HepG2 (cell line): ENCODE results near the gene SPATA33. TPM values are rescaled to one million over a fixed set of nuclear protein-coding genes. Genes with fewer than 3 reads are reported as not detected.
A peak's percentile ranks its signal among the peaks of the same experiment; 100 is the strongest.

Experiments used
- ETV5 ChIP-seq: IDR thresholded peaks from 2 replicates; pipeline ENCODE4 v1.6.1; 2018; ENCODE audit warnings: missing biosample characterization, missing genetic modification reagents, inconsistent platforms, borderline replicate concordance
- MED1 ChIP-seq: sonication (generic); formaldehyde crosslinking; IDR thresholded peaks from 2 replicates; pipeline ENCODE4 v1.4.0; 2020; ENCODE audit warnings: missing genetic modification reagents
- MEIS1 ChIP-seq: sonication (generic); formaldehyde crosslinking; IDR thresholded peaks from 2 replicates; pipeline ENCODE4 v1.9.0; 2021; ENCODE audit warnings: mild to moderate bottlenecking, missing genetic modification reagents, moderate library complexity, borderline replicate concordance
- NFAT5 ChIP-seq: sonication (generic); formaldehyde crosslinking; IDR thresholded peaks from 2 replicates; pipeline ENCODE4 v1.4.0; 2020; ENCODE audit warnings: missing genetic modification reagents
- NFKBIZ ChIP-seq: IDR thresholded peaks from 2 replicates; pipeline ENCODE4 v1.6.1; 2018; ENCODE audit warnings: missing genetic modification reagents, missing compliant biosample characterization
- NFYB ChIP-seq: sonication (generic); formaldehyde crosslinking; IDR thresholded peaks from 2 replicates; pipeline ENCODE4 v1.4.0; 2020; ENCODE audit warnings: missing genetic modification reagents
- NR2F1 ChIP-seq, 2 experiments: fragments of 450-650 bp in 1 of 2; formaldehyde crosslinking in 1 of 2; IDR thresholded peaks; 2 replicates each; pipeline versions ENCODE4 v1.5.0 to v1.6.1; 2016 to 2020; ENCODE audit warnings: mild to moderate bottlenecking in 1 of 2, missing compliant biosample characterization in 1 of 2, missing genetic modification reagents in 1 of 2, moderate library complexity in 1 of 2
- POLR2AphosphoS5 ChIP-seq: IDR thresholded peaks from 2 replicates; pipeline ENCODE4 v1.6.1; 2012; ENCODE audit warnings: low read depth, low read length
- ZMYM2 ChIP-seq: sonication (generic); formaldehyde crosslinking; IDR thresholded peaks from 2 replicates; pipeline ENCODE4 v1.8.0; 2022; ENCODE audit warnings: mild to moderate bottlenecking, missing genetic modification reagents
- ZNF160 ChIP-seq: sonication (generic); formaldehyde crosslinking; IDR thresholded peaks from 2 replicates; pipeline ENCODE4 v1.8.0; 2022; ENCODE audit warnings: mild to moderate bottlenecking, inconsistent platforms, missing genetic modification reagents
- ZNF24 ChIP-seq: fragments of 450-650 bp; IDR thresholded peaks from 2 replicates; pipeline ENCODE4 v1.6.1; 2017; ENCODE audit warnings: antibody characterized with exemption, mild to moderate bottlenecking
- ZNF407 ChIP-seq: sonication (generic); formaldehyde crosslinking; IDR thresholded peaks from one replicate; pipeline ENCODE4 v1.5.1; 2020; ENCODE audit warnings: mild to moderate bottlenecking, missing genetic modification reagents; ENCODE audit errors: not compliant biosample characterization
- ZNF501 ChIP-seq: sonication (generic); formaldehyde crosslinking; IDR thresholded peaks from 2 replicates; pipeline ENCODE4 v1.5.1; 2020; ENCODE audit warnings: mild to moderate bottlenecking, moderate library complexity, missing genetic modification reagents
- ZNF839 ChIP-seq: sonication (generic); formaldehyde crosslinking; IDR thresholded peaks from 2 replicates; pipeline ENCODE4 v1.4.0; 2020; ENCODE audit warnings: missing genetic modification reagents, mild to moderate bottlenecking, borderline replicate concordance
- ZNF879 ChIP-seq: sonication (generic); formaldehyde crosslinking; IDR thresholded peaks from 2 replicates; pipeline ENCODE4 v1.8.1; 2023; ENCODE audit warnings: missing genetic modification reagents
- polyA plus RNA-seq, 8 experiments: library from polyadenylated mRNA; depleted of rRNA in 3 of 8; stranded (reverse) in 7 of 8; unstranded in 1 of 8; fragments of >200 nt; fragmentation: Illumina TruSeq in 4 of 8; extraction: Trizol in 4 of 8; gene quantifications; 2 replicates each; pipeline versions ENCODE4 v1.2.1 to v1.2.3, GENCODE V29; 2011 to 2016; ENCODE audit warnings: low read depth in 4 of 8, missing spikeins in 1 of 8, mixed read lengths in 1 of 8; ENCODE audit not compliant: insufficient read depth in 1 of 8
- total RNA-seq, 5 experiments: library from RNA; depleted of rRNA; stranded (reverse); fragments of >200 nt; fragmentation: Illumina TruSeq; extraction: Trizol; gene quantifications; 2 replicates each; pipeline ENCODE4 v1.2.3, GENCODE V29; 2016; ENCODE audit warnings: low read depth in 1 of 5

SPATA33 gene
- total and polyA plus RNA-seq, 2 of the 13 experiments (the other 11 are each of a cell fraction or from before 2014, with no cell fraction given), result 5.7 to 11.0 TPM

GRCh38 chr16:89701425-89702406 lies 44.1 kb downstream of the SPATA33 start, which contains the start of gene SPATA2L (continued):
- TF ChIP-seq ZNF407 (peak; percentile 86), MED1 (CRISPR knock-in tag) (peak; percentile 57; the same call in 1 of the 2 replicates), ETV5 (CRISPR knock-in tag) (peak; percentile 15), POLR2AphosphoS5 (peak; percentile 74), ZNF879 (CRISPR knock-in tag) (peak; percentile 81; the same call in 1 of the 2 replicates), ZNF24 (no peak), ZNF501 (peak; percentile 75), NFAT5 (CRISPR knock-in tag) (no peak; the same call in 1 of the 2 replicates), NFYB (CRISPR knock-in tag) (peak; percentile 80), ZNF160 (CRISPR knock-in tag) (no peak), ZMYM2 (CRISPR knock-in tag) (no peak), NFKBIZ (no peak; the same call in 1 of the 2 replicates), MEIS1 (CRISPR knock-in tag) (peak; percentile 78; the same call in 1 of the 2 replicates), NR2F1 (CRISPR knock-in tag; IDR thresholded peaks at IDR 0.05) (no peak), ZNF839 (CRISPR knock-in tag) (peak; percentile 68; the same call in 1 of the 2 replicates)
